ENCODE data around the gene PMPCB. TPM values are rescaled to one million over a fixed set of nuclear protein-coding genes. Genes with fewer than 3 reads are reported as not detected.
"Not testable (repeated sequence)": the region's sequence is repeated elsewhere in the genome, so short reads cannot be mapped to it uniquely, and the experiment has no call there.

Gene PMPCB
- 35.5 TPM for total RNA-seq

- H3K27me3 ChIP-seq: no peaks in the 10 kb centered on the region
- DNase-seq (ENCODE audit: low spot score in 2 of 2): peak; percentile 79 to 99
- intact Hi-C loops (cut with DNase I): loop anchor here (2.0 kb wide), 1 partner anchor 48 kb away; the partner anchor contains the start of gene DNAJC2
- TF ChIP-seq CTCF (IDR thresholded peaks at IDR 0.05): peak; percentile 89 to 96 (median 93)
- H3K27ac ChIP-seq: peak within 1 kb of the TSS; percentile 78 to 81
- H3K36me3 ChIP-seq: peaks cover 22 to 28% of the 10 kb centered on the region in 2 donors
- peaks cover 9 to 13% of the 10 kb centered on the region in 2 donors for H3K4me1 ChIP-seq
- peak within 1 kb of the TSS; percentile 79 to 89 for H3K4me3 ChIP-seq
- H3K9me3 ChIP-seq: no peaks in the 10 kb centered on the region
Measured at GRCh38 chr7:103296901-103297836, at the start of gene PMPCB. TSS of gene PMPCB (plus strand) at chr7:103297435. CDS start at chr7:103297460, 25 bp downstream.

GRCh38 chr7:103253699-103254506, 43.3 kb upstream of the PMPCB start:
- H3K27me3 ChIP-seq; intact Hi-C loops (cut with DNase I); H3K4me1 ChIP-seq; H3K36me3 ChIP-seq; H3K4me3 ChIP-seq; H3K9me3 ChIP-seq; H3K27ac ChIP-seq; DNase-seq (ENCODE audit: low spot score in 2 of 2): not testable (repeated sequence)

- H3K27ac ChIP-seq; intact Hi-C loops (cut with DNase I); H3K4me1 ChIP-seq; H3K27me3 ChIP-seq; H3K9me3 ChIP-seq; H3K36me3 ChIP-seq; H3K4me3 ChIP-seq; DNase-seq (ENCODE audit: low spot score in 2 of 2): not testable (repeated sequence)
Measured at GRCh38 chr7:103264054-103264453, 33.2 kb upstream of the PMPCB start.

- intact Hi-C loops (cut with DNase I); H3K9me3 ChIP-seq; DNase-seq (ENCODE audit: low spot score in 2 of 2); H3K4me1 ChIP-seq; H3K4me3 ChIP-seq; H3K27ac ChIP-seq; H3K36me3 ChIP-seq; H3K27me3 ChIP-seq: not testable (repeated sequence)
Measured at GRCh38 chr7:103266229-103266628, 31.0 kb upstream of the PMPCB start.

- H3K27ac ChIP-seq; H3K27me3 ChIP-seq; H3K4me3 ChIP-seq; H3K9me3 ChIP-seq; intact Hi-C loops (cut with DNase I); H3K4me1 ChIP-seq; DNase-seq (ENCODE audit: low spot score in 2 of 2); H3K36me3 ChIP-seq: not testable (repeated sequence)
Measured at GRCh38 chr7:103273374-103273773, 23.9 kb upstream of the PMPCB start.

- H3K9me3 ChIP-seq; DNase-seq (ENCODE audit: low spot score in 2 of 2); H3K4me1 ChIP-seq; intact Hi-C loops (cut with DNase I); H3K4me3 ChIP-seq; H3K36me3 ChIP-seq; H3K27me3 ChIP-seq; H3K27ac ChIP-seq: not testable (repeated sequence)
Measured at GRCh38 chr7:103274867-103275266, 22.4 kb upstream of the PMPCB start.

- H3K27ac ChIP-seq; DNase-seq (ENCODE audit: low spot score in 2 of 2); H3K4me1 ChIP-seq; H3K27me3 ChIP-seq; intact Hi-C loops (cut with DNase I); H3K4me3 ChIP-seq; H3K9me3 ChIP-seq; H3K36me3 ChIP-seq: not testable (repeated sequence)
Measured at GRCh38 chr7:103278195-103278594, 19.0 kb upstream of the PMPCB start.

- DNase-seq (ENCODE audit: low spot score in 2 of 2); H3K27me3 ChIP-seq; intact Hi-C loops (cut with DNase I); H3K4me1 ChIP-seq; H3K9me3 ChIP-seq; H3K36me3 ChIP-seq: not testable (repeated sequence)
- H3K4me3 ChIP-seq: peak overlapping the region; percentile 74 to 82
- H3K27ac ChIP-seq: peak overlapping the region in 1 of 2 donors; percentile 49
Measured at GRCh38 chr7:103279636-103279962, 17.6 kb upstream of the PMPCB start.

- H3K4me1 ChIP-seq; H3K36me3 ChIP-seq; intact Hi-C loops (cut with DNase I); H3K9me3 ChIP-seq; H3K27me3 ChIP-seq: not testable (repeated sequence)
- peak overlapping the region; percentile 6 to 49 for H3K27ac ChIP-seq
- DNase-seq (ENCODE audit: low spot score in 2 of 2): peak; percentile 19 to 85
- H3K4me3 ChIP-seq: peak overlapping the region; percentile 74 to 82
Measured at GRCh38 chr7:103279963-103280802, 17.1 kb upstream of the PMPCB start.

GRCh38 chr7:103280803-103281155, 16.5 kb upstream of the PMPCB start:
- DNase-seq (ENCODE audit: low spot score in 2 of 2); intact Hi-C loops (cut with DNase I): not testable (repeated sequence)
- H3K27ac ChIP-seq: peak overlapping the region; percentile 6 to 48

GRCh38 chr7:103282802-103283427, 14.3 kb upstream of the PMPCB start:
- H3K36me3 ChIP-seq; H3K9me3 ChIP-seq; H3K27ac ChIP-seq; intact Hi-C loops (cut with DNase I); H3K4me1 ChIP-seq; DNase-seq (ENCODE audit: low spot score in 2 of 2); H3K27me3 ChIP-seq; H3K4me3 ChIP-seq: not testable (repeated sequence)

More at GRCh38 chr7:103280803-103281155, 16.5 kb upstream of the PMPCB start:
- not testable (repeated sequence) for H3K27me3 ChIP-seq, H3K9me3 ChIP-seq, H3K36me3 ChIP-seq, H3K4me1 ChIP-seq
- peak overlapping the region; percentile 74 to 82 for H3K4me3 ChIP-seq
